Heart left ventricle (tissue), 16 donors: ENCODE measurements around the gene LSAMP. TPM values are rescaled to one million over a fixed set of nuclear protein-coding genes. Genes with fewer than 3 reads are reported as not detected.

ENCODE experiments used
- ATAC-seq, 4 donors: fragments of 200-7000 bp; cut with Tn5 transposase; one replicate each; pipeline ENCODE4 v1.9.1; 2020 to 2022; ENCODE audit warnings: moderate library complexity in 4 of 4, mild to moderate bottlenecking in 3 of 4, moderate number of reproducible peaks in 1 of 4
- DNase-seq, 5 donors: peaks; one replicate each; pipeline ENCODE4 v3.0.0-alpha.2; 2020
- H3K27ac ChIP-seq, 12 donors: fragments of 200-600 bp; sonication (generic) in 4 of 12; one replicate each; pipeline versions ENCODE4 v1.5.0 to v1.8.0; 2016 to 2022; ENCODE audit warnings: mild to moderate bottlenecking in 2 of 12
- H3K27me3 ChIP-seq, 9 donors: fragments of 200-600 bp; sonication (generic) in 2 of 9; one replicate each; pipeline versions ENCODE4 v1.5.1 to v1.8.0; 2016 to 2022; ENCODE audit warnings: mild to moderate bottlenecking in 3 of 9
- H3K36me3 ChIP-seq, 9 donors: fragments of 200-600 bp; sonication (generic) in 2 of 9; one replicate each; pipeline versions ENCODE4 v1.5.0 to v1.8.0; 2018 to 2022; ENCODE audit warnings: mild to moderate bottlenecking in 2 of 9
- H3K4me1 ChIP-seq, 12 donors: fragments of 200-600 bp; sonication (generic) in 4 of 12; one replicate each; pipeline versions ENCODE4 v1.5.0 to v1.8.0; 2016 to 2022; ENCODE audit warnings: mild to moderate bottlenecking in 3 of 12
- H3K4me3 ChIP-seq, 12 donors: fragments of 200-600 bp; sonication (generic) in 4 of 12; one replicate each; pipeline versions ENCODE4 v1.5.0 to v1.8.0; 2017 to 2022; ENCODE audit warnings: mild to moderate bottlenecking in 9 of 12, moderate library complexity in 4 of 12
- H3K9me3 ChIP-seq, 12 donors: fragments of 200-600 bp; sonication (generic) in 4 of 12; one replicate each; pipeline versions ENCODE4 v1.5.0 to v1.8.0; 2016 to 2022; ENCODE audit warnings: mild to moderate bottlenecking in 1 of 12
- POLR2A ChIP-seq, 2 donors: fragments of 450-650 bp; IDR thresholded peaks; one replicate each; pipeline ENCODE4 v1.6.1; 2017; ENCODE audit warnings: antibody characterized with exemption in 2 of 2, mild to moderate bottlenecking in 2 of 2, moderate library complexity in 2 of 2
- WGBS, 4 donors: extraction: QIAGEN DNeasy Blood & Tissue Kit in 2 of 4; methylation state at CpG; one replicate each; pipeline versions ENCODE4 v1.1.5 to v1.1.7; 2013 to 2018; 5-methylcytosine and 5-hydroxymethylcytosine counted together
- intact Hi-C, 10 donors: fragments of 100-400 bp; cut with DNase I; formaldehyde crosslinking; loops; one replicate each; pipeline versions ENCODE4 v1.11.1 to v1.14.2; 2022
- polyA plus RNA-seq, 2 donors: library from polyadenylated mRNA; stranded (reverse); fragments of 200-250 nt; gene quantifications; one replicate each; pipeline ENCODE4 v1.2.3, GENCODE V29; 2013
- total RNA-seq, 9 donors: library from RNA; depleted of rRNA in 2 of 9; stranded (reverse); fragments of >200 nt in 2 of 9; fragmentation: NEBNext Ultra II Directional in 3 of 9; extraction: Animal tissue kit (Norgen Biotek cat#: 25700) in 3 of 9; gene quantifications; one replicate each; pipeline versions ENCODE4 v1.1.0 to v1.2.4, GENCODE V29; 2016 to 2023
- TF ChIP-seq, protein P1 (sequence below), 12 donors: fragments of 200-600 bp; sonication (generic) in 4 of 12; IDR thresholded peaks; one replicate each; pipeline versions ENCODE4 v1.5.0 to v1.8.0; 2018 to 2022; ENCODE audit warnings: antibody characterized with exemption in 12 of 12, mild to moderate bottlenecking in 5 of 12
- donor health status: ischemic (EF 13 %, LVEDD 7.1; RV severe dilation, severe dysfunction).
- donor health status: healthy with polysubstance abuse.
- donor health status: DM: no; HTN: yes; CAD: no.
- donor health status: DM: no; HTN: no; CAD: no.
- donor health status: ischemic (EF 25% LVEDD 6.9; RV normal size, moderate dysfunction).
- donor health status: ischemic (EF 25% LVEDD 5.7; RV mildly dilated, moderate dysfunction).
- donor health status: healthy.
- donor health status: DM: yes; HTN: yes; CAD: no.
- donor health status: ischemic (EF 35%, LVEDD 5.7; RV mildly dilated, moderate dysfunction).
- donor health status: nonischemic (EF 11% LVEDD 7.7; RV severe dilation, severe dysfunction).
- donor health status: DM: yes; HTN: yes; CAD: no.
- donor health status: PGD.
- donor health status: ischemic (EF 29% LVEDD 5.4; RV normal size, mild dysfunction).
- donor health status: nonischemic (EF 23%, LVEDD 6.1; RV moderate dilation, normal function).

LSAMP gene
- total and polyA plus RNA-seq, 11 donors, result 1.6 to 52.3 (median 7.2) TPM

DNA sequence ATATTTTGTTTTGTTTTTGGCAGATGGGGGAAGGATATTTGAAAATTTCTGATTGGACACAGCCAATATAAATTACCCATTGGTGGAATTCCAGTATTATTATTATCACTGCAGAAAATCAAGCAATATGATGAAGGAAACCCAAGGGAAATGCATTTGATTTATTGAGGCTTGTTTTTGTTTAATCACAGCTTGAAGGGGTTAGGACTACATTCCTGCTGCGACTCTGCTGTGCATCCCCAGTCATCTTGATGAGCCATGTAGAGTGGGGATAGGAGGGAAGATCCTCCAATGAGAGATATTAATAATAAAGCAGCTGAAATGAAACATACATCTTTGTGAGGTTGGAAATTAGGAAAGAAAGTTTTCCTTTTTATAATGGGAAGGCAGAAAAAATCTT is 613.4 kb downstream of the LSAMP start:
- Histone ChIP-seq H3K27me3 (no peaks in the 10 kb centered on the region), H3K36me3 (no peaks in the 10 kb centered on the region), H3K4me3 (no peak overlapping the region), H3K4me1 (peaks cover 0 to 8% (median 0%) of the 10 kb centered on the region in 12 donors), H3K27ac (no peak overlapping the region), H3K9me3 (no peaks in the 10 kb centered on the region)
- intact Hi-C loops, result loop anchor here in 1 of 10 donors (5.0 kb wide), 1 partner anchor 925 kb away; no protein-coding TSS in a partner anchor
- 77 to 92% (median 86%) methylated on average over 1 of the region's 1 CpG for WGBS, 4 donors
- DNase-seq (no peak), ATAC-seq (no peak)
- TF ChIP-seq, protein P1, sequence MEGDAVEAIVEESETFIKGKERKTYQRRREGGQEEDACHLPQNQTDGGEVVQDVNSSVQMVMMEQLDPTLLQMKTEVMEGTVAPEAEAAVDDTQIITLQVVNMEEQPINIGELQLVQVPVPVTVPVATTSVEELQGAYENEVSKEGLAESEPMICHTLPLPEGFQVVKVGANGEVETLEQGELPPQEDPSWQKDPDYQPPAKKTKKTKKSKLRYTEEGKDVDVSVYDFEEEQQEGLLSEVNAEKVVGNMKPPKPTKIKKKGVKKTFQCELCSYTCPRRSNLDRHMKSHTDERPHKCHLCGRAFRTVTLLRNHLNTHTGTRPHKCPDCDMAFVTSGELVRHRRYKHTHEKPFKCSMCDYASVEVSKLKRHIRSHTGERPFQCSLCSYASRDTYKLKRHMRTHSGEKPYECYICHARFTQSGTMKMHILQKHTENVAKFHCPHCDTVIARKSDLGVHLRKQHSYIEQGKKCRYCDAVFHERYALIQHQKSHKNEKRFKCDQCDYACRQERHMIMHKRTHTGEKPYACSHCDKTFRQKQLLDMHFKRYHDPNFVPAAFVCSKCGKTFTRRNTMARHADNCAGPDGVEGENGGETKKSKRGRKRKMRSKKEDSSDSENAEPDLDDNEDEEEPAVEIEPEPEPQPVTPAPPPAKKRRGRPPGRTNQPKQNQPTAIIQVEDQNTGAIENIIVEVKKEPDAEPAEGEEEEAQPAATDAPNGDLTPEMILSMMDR (IDR thresholded peaks at IDR 0.05), result no peak

DNA sequence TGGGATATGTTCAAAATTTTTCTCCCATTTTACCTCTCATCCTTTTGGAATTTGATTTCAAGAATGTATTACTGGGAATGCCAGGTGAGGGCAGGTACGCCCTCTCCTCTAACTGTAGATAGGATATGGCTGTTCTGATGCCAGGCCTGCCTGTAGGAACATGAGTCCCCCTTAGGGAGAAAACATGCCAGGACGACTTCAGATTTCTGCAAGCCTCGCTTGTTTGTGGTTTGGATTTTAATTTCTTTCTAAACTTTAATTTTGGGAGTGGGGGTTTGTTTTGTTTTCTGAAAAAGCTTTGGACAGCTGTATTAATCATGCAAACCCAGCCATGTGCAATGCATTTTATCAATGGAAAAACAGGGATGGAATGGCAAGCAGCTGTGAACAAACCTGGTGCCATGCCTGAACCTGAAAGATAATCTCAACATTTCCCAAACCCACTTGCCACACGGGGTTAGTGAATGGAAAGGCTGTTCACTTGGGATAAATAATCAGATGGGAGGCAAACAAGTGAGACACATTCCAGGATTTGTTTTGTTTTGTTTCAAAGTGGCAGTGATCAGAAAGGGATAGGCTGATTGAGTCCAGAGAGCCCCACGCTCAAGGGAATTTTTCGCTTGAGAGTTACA is 614.4 kb downstream of the LSAMP start:
- no peak for ATAC-seq
- no peak for TF ChIP-seq POLR2A (IDR thresholded peaks at IDR 0.05)
- TF ChIP-seq, protein P1 (IDR thresholded peaks at IDR 0.05), result no peak
- no peaks in the 10 kb centered on the region for H3K27me3 ChIP-seq
- no peaks in the 10 kb centered on the region for H3K36me3 ChIP-seq
- DNase-seq, result no peak
- intact Hi-C loops, result loop anchor here in 1 of 10 donors (5.0 kb wide), 1 partner anchor 926 kb away; no protein-coding TSS in a partner anchor
- no peak overlapping the region for H3K27ac ChIP-seq
- H3K9me3 ChIP-seq, result no peaks in the 10 kb centered on the region
- H3K4me1 ChIP-seq, result peaks cover 0 to 8% (median 0%) of the 10 kb centered on the region in 12 donors
- WGBS, 4 donors, result 70 to 78% (median 73%) methylated on average over 6 of the region's 6 CpGs
- H3K4me3 ChIP-seq, result no peak overlapping the region

DNA sequence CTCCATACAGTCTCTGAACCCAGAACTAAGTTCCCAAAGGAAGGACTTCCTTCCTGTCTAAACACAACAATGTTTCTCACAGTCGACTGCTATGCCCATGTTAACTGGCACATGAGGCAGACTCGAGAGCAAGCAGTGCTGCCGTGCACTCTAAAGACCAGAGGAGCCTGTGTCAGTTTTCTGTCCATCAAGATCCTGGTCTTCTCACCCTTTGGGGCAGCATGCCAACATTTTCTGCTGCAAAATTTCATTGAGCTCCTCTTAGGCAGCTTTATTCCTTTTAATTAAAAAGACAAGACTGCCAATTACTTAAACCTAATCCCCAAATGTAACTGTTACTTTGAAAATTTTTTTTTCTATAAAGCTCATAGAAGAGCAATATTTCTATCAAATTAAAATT is 616.9 kb downstream of the LSAMP start:
- intact Hi-C loops, result no loop called here
- DNase-seq (no peak), ATAC-seq (no peak)
- Histone ChIP-seq H3K4me1 (peaks cover 0 to 6% (median 0%) of the 10 kb centered on the region in 12 donors), H3K27me3 (no peaks in the 10 kb centered on the region), H3K36me3 (no peaks in the 10 kb centered on the region), H3K4me3 (no peak overlapping the region), H3K27ac (no peak overlapping the region), H3K9me3 (no peaks in the 10 kb centered on the region)
- TF ChIP-seq, protein P1 (IDR thresholded peaks at IDR 0.05), result no peak
- no peak for TF ChIP-seq POLR2A (IDR thresholded peaks at IDR 0.05)
- WGBS, 4 donors, result 15 to 20% (median 17%) methylated on average over 3 of the region's 3 CpGs

DNA sequence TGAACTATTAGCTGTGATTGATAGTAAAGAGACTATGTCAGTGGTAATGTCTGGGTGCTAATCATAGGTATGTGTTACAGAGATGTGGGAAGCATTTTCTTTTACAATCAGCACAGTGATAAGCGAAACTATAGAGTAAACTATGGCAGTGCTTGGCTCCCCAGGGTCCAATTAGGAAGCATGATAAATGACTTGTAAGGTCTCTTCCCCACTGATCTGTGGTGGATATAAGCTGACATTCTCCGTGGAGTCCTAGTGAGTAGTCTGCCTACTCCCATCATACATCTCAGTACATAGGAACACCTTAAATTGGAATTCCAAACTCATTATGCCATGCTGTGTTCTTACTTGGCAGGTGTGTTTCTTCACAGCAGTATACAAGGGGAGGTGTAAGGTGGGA is 617.8 kb downstream of the LSAMP start:
- H3K9me3 ChIP-seq, result no peaks in the 10 kb centered on the region
- intact Hi-C loops, result no loop called here
- H3K27me3 ChIP-seq, result no peaks in the 10 kb centered on the region
- no peaks in the 10 kb centered on the region for H3K4me1 ChIP-seq
- DNase-seq (no peak), ATAC-seq (no peak)
- H3K4me3 ChIP-seq, result no peak overlapping the region
- no peaks in the 10 kb centered on the region for H3K36me3 ChIP-seq
- 83 to 95% (median 91%) methylated on average over 2 of the region's 2 CpGs for WGBS, 4 donors
- TF ChIP-seq, protein P1 (IDR thresholded peaks at IDR 0.05), result no peak
- TF ChIP-seq POLR2A (IDR thresholded peaks at IDR 0.05), result no peak
- H3K27ac ChIP-seq, result no peak overlapping the region
